ENCODE measurements around the gene PLA1A.

Gene PLA1A

DNA sequence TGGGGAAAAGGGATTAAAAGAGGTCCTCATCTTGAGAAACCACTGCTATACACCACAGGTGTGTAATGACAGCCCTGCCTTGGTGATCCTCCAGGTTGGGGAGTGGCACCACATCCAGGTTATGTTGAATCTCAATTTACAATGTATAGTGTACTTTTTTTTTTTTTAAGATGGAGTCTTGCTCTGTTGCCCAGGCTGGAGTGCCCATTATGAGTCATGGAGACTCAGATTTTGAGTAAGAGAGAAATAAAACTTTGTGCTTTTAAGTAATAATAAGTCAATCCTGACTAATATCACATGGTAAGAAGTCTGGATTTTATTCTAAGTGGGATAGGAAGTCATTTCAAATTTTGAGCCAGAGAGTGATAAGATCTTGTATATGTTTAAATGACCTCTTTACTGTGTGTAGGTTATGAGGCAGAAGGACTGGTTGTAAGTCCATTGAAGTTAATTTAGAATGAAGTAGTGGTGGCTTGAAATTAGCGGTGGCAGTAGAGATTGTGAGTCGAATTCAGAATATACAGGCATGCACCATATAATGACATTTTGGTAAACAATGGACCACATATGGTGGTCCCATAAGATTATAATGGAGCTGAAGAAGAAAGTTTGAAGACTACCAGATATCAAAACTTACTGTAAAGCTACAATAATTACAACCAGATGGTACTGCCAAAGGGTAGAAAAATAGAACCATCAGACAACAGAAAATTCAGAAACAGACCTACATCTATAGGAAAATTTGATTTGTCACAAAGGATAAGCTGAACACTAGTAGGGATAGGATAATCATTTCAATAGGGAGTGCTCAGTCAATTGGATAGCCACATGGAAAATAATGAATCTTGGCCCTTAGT, 42.0 kb downstream of the PLA1A start:
- no peak for DNase-seq

DNA sequence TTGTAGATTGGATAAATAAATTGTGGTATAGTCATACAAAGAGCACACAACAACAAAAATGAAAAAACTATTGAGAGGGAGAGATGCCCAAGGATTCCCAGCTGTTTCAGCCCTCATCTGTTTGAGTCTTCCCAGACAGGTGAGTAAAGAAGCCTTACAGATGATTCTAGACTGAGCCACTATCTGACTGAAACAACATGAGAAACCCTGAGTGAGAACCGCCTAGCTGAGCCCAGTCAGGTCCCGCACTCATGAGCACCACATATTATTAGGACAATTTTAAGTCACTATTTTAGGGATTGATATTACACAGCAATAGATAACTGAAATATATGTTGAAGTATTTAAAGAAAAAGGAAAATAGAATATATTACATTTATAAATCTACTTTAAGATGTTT, 43.7 kb downstream of the PLA1A start:
- no peak for DNase-seq

DNA sequence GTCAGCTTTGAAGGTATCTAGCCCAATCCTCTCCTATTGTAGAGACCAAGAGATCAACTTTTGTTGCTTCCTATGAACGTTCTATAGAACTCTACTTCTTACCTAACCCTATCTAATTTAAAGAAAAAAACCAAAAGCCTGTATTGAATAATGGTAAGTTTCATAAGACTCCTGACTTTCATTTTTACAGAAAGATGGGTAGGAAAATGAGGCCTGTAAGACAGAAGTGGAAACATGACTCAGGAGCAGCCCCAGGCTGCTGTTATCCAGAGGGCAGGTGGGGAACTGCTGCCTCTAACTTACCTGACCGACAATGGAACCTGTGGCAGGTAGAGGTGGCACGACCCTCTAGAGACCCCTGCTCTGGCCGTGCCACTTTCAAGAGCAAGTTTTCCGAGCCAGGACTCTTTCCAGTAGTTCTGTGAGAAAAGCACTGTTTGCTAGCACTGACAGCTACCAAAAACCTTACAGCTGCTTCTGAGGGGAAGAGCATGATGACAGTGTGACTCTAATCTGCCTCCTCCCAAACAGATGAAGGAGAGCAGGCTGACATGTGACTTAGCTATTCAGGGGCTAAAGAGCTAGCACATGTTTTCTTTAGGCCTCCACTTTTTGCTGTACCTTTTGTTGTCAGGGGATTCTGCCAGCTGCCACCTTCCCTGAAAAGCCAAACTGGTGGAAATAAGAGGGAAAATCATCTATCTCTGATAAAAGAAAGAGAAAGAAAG, 45.2 kb downstream of the PLA1A start:
- no peak for DNase-seq

DNA sequence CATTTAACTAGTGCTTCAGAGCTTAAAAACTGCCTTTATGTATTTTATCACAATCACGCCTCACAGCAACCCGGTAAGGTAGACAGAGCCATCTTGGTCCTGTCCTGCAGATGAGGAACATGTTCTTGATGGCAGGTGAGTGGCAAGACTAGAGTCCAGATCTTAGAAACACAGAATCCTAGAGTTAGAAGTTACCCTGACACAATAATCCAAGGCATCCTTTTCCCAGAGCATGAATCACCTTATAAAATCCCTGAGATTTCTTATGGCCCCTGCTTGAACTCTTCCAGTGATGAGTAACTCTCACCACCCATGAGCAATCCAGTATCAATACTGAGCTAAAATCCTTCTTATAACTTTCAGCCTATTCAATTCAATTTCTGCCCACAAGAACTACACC, 45.8 kb downstream of the PLA1A start:
- DNase-seq, result no peak

DNA sequence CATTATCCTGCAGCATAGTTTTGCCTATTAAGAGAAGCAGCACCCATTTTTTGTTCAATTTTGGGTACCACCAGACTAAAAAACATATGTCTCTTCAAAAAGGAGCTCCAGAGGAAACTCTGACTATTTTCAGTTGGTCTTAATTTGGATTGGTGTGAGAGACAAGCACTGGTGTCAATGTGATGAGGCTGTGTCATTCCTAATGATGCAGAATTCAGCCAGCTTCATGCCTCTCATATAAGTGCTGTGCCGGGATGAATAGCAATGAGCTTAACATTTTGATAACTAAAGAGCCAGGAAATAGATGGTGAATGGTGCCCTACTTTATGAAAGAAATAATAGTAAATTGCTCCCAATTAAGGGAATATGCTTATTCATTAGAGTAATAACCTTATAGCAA, 46.8 kb downstream of the PLA1A start:
- DNase-seq, result no peak

DNA sequence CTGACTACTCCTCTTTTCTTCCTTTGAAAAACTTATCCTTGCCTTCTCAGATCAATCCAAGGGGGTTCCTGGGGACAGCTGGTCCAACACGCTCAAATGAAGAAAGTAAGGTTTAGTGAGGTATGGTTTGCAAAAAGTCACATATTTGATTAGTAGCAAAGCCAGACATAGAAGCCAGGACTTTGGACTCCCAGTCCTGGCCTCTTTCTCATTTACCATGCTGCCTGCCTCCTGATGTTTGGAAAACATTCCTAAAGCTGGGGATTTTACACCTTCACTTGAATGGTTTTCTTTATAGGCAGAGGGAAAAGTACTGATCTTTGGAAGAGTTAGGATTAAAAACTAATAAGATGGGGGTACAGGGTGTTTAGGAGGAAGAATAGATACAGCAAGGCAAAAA, 48.1 kb downstream of the PLA1A start:
- no peak for DNase-seq

DNA sequence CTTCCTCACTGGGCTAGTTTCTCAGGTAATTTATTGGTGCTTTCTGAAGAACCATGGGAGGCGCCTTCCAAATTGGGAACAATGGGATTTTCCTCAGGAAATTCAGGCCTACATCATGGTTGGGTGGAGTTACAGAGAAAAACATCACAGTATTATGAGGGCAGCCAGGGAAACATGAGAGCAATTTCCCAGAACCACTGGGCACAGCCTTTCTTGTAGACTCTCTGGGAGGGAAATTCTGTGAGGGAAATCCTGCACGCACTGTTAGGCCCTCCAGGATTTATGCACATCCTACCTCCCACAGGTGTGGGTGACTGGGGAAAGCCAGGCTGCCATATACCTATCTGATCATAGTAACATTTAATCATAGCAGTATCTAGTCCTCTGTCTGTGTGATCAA, 49.5 kb downstream of the PLA1A start:
- DNase-seq, result no peak

DNA sequence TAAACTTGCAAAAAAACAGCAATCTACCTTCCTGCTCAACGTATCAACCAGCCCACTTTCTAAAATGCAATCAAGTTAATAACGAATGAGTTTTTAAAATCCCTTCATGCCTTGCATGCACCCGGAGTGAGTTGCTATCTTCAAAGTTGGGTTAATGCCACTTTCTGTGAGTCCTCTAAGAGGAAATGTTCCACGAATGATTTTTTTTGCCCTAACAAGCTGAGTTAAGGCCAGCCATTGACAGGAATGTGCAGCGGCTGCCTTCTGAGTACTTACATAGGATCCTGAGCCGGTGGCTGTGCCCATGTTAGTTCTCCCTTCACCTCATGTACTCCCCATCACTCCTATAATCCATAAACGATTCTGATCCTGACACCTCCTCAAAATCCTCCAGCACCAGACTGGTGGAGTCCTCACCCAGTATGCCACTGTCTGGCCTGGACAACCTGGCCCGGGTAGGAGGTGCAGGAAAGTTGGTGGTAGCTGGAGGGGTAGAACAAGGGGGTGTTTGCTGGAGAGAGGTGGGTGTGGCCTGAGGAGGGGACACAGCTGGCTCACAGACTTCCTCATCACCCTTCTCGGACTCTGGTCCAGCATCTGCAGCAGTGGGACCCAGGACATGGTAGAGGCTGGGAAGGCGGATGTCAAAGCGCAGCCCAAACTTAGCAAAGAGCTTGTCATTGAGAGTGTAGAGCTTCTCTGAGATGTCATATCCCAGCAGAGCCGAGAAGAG, 50.3 kb downstream of the PLA1A start:
- DNase-seq, result no peak

DNA sequence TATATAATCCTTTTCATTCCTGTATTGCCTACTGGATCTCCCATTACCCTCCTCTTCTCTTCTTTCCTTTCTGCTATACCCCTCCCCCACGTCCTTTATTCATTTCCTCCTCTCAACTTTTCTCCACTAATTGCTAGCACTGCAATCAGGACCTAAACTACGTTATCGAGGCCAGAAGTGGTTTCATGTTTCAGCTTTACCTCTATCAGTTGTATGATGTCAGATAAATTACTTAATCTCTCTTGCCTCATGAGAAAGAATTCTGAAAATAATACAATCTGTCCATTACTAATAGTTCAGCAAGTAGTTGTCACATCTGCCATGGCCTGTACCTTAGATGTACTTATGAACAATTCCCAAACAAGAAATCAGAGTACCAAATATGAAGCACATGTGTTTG, 52.1 kb downstream of the PLA1A start:
- DNase-seq, result peak; percentile 0

DNA sequence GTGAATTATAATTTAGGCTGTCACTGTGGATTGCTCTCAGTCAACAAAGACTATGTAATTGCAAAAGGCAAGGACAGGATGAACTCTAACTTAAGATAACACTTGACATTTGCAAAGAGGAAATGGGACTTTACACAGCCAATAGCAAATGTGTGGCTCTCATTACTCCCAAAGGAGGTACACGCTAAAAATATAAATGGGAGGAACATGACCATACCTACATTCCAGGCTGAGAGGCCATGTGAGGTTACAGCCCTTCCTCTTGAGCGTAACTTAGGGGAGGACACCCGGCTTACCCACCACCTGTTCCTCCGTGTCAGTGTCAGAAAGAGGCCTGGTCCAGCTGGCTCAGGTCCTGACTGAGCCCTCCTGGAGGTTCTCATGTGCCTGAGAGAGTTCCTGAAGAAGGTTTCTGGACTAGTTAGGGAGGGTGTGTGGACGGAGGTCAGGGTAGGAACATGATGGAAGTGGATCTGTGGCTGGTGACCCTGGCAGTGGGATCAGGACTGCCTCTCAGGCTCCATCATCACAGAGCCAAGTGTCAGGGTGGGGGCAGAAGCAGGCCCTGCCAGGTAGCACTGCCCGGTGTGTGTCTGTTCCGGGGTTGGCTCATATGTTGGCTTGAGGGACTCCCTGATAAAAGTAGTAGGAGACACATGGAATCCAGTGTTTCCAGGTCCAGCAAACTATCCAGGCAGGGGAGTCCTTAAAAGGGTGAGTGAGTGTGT, 54.8 kb downstream of the PLA1A start:
- no peak for DNase-seq

DNA sequence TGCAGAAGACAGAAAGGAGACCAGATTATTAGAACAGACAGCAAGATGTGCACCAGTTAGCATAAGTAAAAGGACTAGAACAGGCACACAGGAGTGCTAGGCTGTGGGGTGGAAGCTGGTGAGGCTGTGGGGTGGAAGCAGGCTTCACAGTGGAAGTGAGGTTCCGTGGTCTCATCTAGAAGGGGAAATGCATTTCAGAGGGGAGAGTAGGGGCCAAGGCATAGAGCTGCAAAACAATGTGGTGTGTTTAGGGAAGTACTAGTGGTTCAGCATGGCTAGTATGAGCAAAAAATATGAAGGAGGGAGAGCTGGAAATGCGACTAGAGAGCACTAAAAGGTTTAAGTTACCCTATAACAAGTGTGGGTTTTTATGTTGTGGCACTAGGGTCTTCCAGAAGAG, 56.2 kb downstream of the PLA1A start:
- no peak for DNase-seq

DNA sequence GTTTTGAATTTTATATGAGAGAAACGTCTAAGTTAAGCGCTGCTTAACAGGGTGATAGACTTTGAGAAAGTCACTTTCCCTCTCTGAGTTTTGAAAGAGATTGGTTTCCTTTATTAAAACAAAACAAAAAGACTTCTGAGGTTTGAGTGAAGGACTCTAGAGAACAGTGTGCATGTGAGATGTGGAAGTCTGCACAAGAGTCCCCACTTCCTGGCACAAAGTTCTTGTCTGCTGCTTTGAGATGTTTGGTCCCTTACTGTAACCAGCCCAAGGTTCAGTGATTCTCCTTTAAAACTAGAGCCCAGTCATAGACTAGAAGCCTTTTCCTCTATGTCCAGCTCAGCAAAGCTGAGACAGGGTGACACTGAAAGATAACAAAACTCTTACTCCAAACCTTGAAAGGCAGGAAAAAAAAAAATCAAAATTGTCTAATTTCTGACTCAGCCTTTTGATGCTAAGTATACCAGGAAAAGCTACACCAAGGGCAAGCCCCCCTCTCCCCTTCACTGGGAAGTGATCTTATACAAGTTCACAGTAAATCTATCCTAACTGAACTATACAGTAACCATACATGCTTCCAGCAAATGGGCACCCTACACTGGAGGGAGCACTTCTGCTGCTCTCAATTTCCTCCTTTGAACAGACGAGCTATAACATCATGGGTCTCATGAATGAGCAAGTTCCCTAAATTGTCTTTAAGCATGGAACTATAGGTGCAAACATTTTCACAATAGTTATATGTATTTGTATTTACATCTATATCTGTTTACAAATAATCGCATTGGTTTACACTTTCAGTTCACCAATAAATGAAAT, 60.4 kb downstream of the PLA1A start:
- no peak for DNase-seq

DNA sequence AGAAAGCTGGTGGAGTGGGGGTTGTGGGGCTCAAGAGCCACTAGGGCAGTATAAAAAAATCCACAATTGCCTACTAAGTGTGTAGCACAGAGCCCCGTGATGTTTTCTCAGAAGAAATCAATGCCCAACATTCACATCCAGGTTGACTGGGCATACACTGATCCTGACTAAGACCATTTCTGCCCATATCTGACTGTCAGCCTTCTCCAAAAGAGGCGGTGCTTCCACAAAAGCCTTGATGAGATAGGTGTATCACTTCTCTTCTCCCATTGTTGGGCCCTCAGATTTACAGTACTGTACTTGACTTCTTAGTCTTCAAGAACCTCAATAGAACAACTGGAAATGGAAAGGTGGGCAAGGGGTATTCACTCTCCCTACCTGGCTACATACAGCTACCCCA, 61.3 kb downstream of the PLA1A start:
- no peak for DNase-seq

DNA sequence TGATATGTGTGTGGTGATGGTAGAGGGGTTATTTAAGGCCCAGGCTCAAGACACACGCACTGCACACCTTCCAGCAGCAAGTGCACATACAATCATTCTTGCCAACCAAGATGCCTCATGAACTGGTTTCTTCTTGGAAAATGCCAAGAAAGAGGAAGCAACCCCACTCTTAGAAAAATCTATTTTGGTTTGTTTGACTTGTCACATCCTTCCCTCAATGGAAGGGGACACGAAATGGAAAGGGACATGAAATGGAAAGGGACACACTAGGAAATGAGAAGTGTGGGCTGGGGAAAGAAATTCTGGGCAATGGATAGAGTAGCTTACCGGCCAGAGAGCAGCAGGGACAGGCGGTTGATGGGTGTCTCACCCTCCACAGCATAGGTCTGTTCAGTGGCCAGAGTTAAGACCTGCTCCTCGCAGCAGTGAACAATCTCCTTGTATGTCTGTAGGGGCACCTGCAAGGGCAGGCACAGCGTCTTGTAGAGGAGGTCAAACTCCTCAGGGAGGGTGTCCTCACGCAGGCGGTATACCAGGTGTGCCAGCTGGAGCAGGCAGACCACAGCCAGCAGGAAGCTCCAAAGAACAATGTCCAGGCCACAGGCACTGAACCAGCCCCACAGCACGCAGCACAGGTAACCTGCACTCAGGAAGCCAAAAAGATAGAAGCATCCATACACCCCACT, 62.1 kb downstream of the PLA1A start:
- DNase-seq, result no peak

DNA sequence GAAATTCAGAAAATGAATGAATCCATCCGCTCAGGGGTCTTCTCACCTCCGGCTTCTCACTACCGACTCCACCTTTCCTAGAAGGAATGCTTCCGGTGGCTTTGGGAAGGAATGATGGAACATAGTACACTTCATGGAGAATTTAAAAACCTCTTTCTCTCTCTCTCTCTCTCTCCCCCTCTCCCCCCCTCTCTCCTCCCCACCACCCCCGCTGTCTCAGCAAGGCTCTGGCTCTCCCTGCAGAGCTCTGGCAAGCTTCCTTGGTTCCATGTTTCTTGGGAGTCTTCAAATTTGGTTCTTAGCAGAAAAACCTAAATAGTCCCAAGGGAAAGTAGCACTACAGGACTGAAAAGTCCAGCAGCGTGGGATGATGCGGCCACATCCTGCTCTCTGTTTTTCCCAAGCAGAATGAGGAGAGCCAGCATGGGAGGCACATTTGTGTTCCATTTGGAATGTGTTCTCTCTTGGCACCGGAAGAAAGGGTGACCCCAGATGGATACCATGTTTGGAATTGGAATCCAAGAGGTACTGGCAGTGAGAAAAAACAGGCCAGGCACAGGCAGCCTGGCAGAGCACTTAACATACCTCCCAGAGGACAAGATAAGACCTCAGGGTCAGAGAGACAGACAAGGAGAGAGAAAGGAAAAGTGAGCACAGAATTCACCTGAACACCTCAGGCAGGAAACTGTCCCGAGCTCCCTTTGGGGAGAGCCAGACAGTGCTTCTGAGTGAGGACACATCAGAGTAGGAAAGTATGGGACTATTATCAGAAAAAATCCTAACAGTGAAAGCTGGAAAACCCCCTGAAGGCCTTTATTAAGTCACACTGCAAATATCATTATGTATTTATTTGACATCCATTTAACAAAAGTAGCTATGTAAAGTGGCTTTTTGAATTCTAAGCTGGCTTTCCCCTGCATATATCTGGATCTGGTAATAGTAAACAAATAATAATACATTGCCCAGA, 63.1 kb downstream of the PLA1A start, which contains the start of gene POPDC2:
TSS of gene POPDC2 (minus strand) at position 116 of the 967 bp plus-strand sequence. CDS start 166 bp downstream, outside the sequence.
- DNase-seq, result no peak

DNA sequence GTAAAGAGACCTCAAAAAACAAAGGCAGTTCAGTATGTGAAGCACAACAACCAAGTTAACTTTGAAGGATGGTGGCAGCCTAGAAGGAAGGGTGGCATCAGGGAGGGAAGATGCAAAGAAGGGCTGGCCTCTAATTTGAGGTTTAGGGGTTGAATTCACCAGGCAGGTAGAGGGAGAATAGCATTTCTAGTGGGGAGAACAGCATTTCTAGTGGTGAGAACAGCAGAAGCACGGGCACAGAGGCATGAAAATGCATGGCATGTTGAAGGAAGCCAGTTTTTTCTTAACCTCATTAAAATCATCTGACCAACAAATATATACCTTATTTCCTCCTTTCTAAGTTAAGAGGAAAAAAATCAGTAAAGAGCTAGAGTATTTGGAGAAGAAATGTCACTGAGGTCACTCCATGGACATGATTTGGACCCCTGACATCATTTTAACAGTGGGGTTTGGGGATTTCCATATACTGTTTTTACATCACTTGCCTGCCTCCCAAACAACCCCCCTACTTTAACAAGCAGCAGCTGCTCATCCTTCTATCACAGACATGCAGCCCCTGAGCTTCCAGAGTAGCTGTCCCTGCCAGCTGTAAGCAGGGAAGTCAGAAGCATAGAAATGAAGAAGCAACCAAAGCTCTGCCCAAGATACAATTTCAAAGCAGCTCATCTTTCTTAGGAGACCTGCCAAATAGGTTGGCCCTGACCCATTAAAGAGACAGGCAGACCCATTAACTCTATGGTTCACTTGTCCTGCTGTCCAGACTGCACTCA, 65.1 kb downstream of the PLA1A start:
- no peak for DNase-seq

DNA sequence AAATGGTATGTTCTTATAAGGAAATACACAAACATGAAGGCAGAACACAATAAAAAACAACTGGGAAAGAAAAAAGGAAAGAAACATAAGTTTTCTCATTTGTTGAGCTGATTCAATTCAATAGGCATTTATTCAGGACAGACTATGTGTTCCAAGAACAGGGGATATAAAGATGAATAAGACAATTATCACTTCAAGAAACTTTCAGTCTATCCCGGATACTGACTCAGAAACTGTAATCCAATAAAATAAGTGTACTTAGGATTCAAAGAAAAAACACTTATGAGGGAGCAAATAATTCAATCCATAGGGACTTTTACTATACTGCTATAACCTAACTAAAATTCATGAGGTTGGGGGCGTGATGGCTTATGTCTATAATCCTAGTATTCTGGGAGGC, 66.2 kb downstream of the PLA1A start:
- DNase-seq, result no peak

DNA sequence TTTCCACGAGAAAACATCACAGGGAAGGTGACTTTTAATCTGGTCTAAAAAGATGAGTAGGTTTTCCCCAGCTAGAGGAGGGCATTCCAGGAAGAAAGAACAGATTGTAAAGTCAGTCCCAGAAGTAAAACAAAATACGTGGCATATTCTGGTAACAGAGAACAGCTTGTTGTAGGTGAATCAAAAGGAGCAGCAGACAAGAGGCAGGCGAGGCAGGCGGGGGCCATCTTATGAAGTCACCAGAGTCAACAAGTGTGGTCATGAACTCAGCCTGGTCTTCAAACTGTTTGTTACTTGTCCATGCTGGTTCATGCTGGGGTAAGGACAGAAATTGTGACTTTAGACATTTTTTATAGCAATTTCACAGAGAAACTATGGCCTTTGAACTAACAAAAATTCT, 66.7 kb downstream of the PLA1A start:
- DNase-seq, result no peak

DNA sequence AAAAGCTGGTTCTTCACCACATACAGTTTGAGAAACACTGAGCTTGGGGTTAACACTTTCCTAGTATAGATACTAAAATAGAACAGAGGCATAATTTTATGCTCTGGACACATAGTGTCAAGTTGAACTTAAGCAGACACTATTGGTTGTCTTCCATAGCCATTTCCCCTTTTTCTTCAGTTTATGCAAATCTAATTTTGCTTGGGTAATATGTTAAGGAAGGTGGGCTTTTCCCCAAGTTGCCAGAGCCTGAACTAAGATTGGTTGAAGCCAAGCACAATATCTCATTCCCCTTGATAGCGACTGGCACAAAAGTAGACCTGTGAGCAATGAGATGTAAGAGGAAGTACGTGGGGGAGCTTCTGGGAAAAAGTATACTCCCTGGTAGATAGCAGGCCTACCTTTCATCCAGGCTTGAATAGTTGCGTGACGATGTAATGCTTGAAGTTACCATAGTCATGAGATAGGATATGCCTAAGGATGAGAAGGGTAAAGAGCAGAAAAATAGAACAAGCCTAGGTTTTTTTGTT, 67.2 kb downstream of the PLA1A start:
- DNase-seq, result no peak

Data from NCI-H510A (cell line).